Putamen (tissue), 1 donor: ENCODE data around the gene TMEM59.
"Not testable (repeated sequence)": the region's sequence is repeated elsewhere in the genome, so short reads cannot be mapped to it uniquely, and the experiment has no call there.

Source experiments
- DNase-seq: peaks from one replicate; pipeline ENCODE4 v3.0.0-alpha.2; 2016; ENCODE audit warnings: low spot score

The TMEM59 gene

GRCh38 chr1:54013393-54014008 lies 39.5 kb downstream of the TMEM59 start:
- DNase-seq, result no peak

- DNase-seq, result no peak
Measured at GRCh38 chr1:54012863-54013262, 40.1 kb downstream of the TMEM59 start.

- DNase-seq, result no peak
Measured at GRCh38 chr1:54012008-54012325, 41.0 kb downstream of the TMEM59 start.

- DNase-seq, result no peak
Measured at GRCh38 chr1:54011316-54012007, 41.5 kb downstream of the TMEM59 start.

- DNase-seq, result no peak
Measured at GRCh38 chr1:54010415-54011117, 42.4 kb downstream of the TMEM59 start.

- no peak for DNase-seq
Measured at GRCh38 chr1:54009406-54009805, 43.6 kb downstream of the TMEM59 start.

GRCh38 chr1:54008876-54009275 lies 44.1 kb downstream of the TMEM59 start:
- DNase-seq, result no peak

GRCh38 chr1:54007613-54008012 lies 45.4 kb downstream of the TMEM59 start:
- DNase-seq, result no peak

GRCh38 chr1:54006508-54006907 lies 46.5 kb downstream of the TMEM59 start:
- no peak for DNase-seq

GRCh38 chr1:54004481-54005049 lies 48.4 kb downstream of the TMEM59 start:
- DNase-seq, result no peak

- DNase-seq, result not testable (repeated sequence)
Measured at GRCh38 chr1:54003750-54004480, 49.1 kb downstream of the TMEM59 start.

GRCh38 chr1:54003249-54003646 lies 49.8 kb downstream of the TMEM59 start:
- DNase-seq, result no peak

- no peak for DNase-seq
Measured at GRCh38 chr1:54002544-54003248, 50.3 kb downstream of the TMEM59 start.

GRCh38 chr1:54001591-54001990 lies 51.4 kb downstream of the TMEM59 start:
- DNase-seq, result no peak

GRCh38 chr1:53999920-54000319 lies 53.1 kb downstream of the TMEM59 start:
- DNase-seq, result no peak

- DNase-seq, result no peak
Measured at GRCh38 chr1:53998223-53998622, 54.8 kb downstream of the TMEM59 start.

GRCh38 chr1:53995683-53996082 lies 57.3 kb downstream of the TMEM59 start:
- DNase-seq, result no peak

- not testable (repeated sequence) for DNase-seq
Measured at GRCh38 chr1:53994516-53994915, 58.5 kb downstream of the TMEM59 start.

GRCh38 chr1:53992085-53992874 lies 60.7 kb downstream of the TMEM59 start:
- DNase-seq, result no peak

- no peak for DNase-seq
Measured at GRCh38 chr1:53987880-53988279, 65.1 kb downstream of the TMEM59 start.

GRCh38 chr1:53986458-53986857 lies 66.5 kb downstream of the TMEM59 start:
- DNase-seq, result no peak
